Tibial artery (tissue), 4 donors: ENCODE results near the gene SYNE1.
A peak's percentile ranks its signal among the peaks of the same experiment; 100 is the strongest.

ENCODE experiments used
- DNase-seq, 2 donors: peaks; one replicate each; pipeline ENCODE4 v3.0.0-alpha.2; 2019
- H3K27ac ChIP-seq, 2 donors: fragments of 200-600 bp; sonication (generic) in 1 of 2; 1 replicate in 1 of 2; 2 replicates in 1 of 2; pipeline ENCODE4 v1.5.1; 2018 to 2019; ENCODE audit warnings: mild to moderate bottlenecking in 1 of 2
- H3K27me3 ChIP-seq, 2 donors: fragments of 200-600 bp; sonication (generic) in 1 of 2; one replicate each; pipeline versions ENCODE4 v1.5.1 to v1.6.0; 2016 to 2019
- H3K36me3 ChIP-seq, 3 donors: fragments of 200-600 bp; sonication (generic) in 2 of 3; one replicate each; pipeline ENCODE4 v1.5.1; 2016 to 2019; ENCODE audit warnings: mild to moderate bottlenecking in 2 of 3
- H3K4me1 ChIP-seq, 4 donors: fragments of 200-600 bp; sonication (generic) in 2 of 4; 1 replicate in 3 of 4; 2 replicates in 1 of 4; pipeline ENCODE4 v1.5.1; 2016 to 2019
- H3K4me3 ChIP-seq, 2 donors: fragments of 200-600 bp; sonication (generic) in 1 of 2; 1 replicate in 1 of 2; 2 replicates in 1 of 2; pipeline ENCODE4 v1.5.1; 2018 to 2019; ENCODE audit warnings: mild to moderate bottlenecking in 2 of 2
- H3K9me3 ChIP-seq, 3 donors: fragments of 200-600 bp; sonication (generic) in 1 of 3; one replicate each; pipeline ENCODE4 v1.5.1; 2016 to 2019
- intact Hi-C: fragments of 100-400 bp; cut with DNase I; formaldehyde crosslinking; loops from one replicate; pipeline ENCODE4 v1.15.0; 2023; ENCODE audit warnings: low total_unique reads
- TF ChIP-seq, protein P1 (sequence below), 2 experiments: fragments of 200-600 bp in 1 of 2; fragments of 450-650 bp in 1 of 2; IDR thresholded peaks; one replicate each; pipeline ENCODE4 v1.5.1; 2017 to 2019; ENCODE audit warnings: antibody characterized with exemption in 2 of 2, mild to moderate bottlenecking in 1 of 2, moderate library complexity in 1 of 2

The SYNE1 gene

DNA sequence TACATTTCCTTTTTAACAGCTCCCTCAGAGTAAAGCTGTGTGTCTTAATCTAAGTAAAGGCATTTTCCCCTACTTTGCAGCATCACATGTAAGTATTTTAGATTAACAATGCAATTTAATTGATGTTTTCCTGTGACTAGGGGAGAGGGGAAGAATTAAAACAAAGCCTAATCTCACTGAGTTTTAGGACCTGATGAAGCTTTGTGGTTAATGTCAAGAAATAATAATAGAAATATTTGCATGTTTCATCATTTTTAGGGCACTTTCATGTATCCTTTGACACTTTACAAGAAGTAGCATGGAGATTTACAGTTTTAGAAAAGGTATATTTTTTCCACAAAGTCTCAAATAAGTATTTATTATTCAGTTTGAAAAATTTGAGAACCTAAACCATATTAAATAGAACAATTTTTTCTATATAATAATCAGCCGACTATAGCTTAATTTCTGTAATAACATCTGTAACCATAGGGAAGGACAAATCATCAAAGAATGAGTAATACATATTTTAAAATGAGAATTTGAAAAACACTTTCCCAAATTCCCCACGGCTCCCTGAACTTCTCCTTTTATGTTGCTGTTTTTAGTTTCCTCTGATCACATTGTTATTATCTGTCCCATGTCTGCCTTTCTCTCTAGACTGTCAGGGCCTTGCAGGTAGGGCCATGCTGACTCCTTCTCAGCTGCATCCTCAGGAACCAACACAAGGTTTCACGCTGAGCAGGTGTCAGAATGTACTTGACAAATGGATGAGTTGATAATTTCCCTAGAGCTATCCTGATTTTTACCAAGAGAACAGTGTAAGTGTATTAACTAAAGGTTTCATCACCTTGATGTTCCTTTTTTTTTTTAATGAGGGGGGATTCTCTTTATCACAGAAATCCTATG, 338.1 kb downstream of the SYNE1 start:
- peak overlapping the region in 1 of 2 donors; percentile 28 for H3K27ac ChIP-seq
- H3K4me1 ChIP-seq: peaks cover 0 to 29% (median 8%) of the 10 kb centered on the region in 4 donors
- no peak overlapping the region for H3K4me3 ChIP-seq
- TF ChIP-seq, protein P1, sequence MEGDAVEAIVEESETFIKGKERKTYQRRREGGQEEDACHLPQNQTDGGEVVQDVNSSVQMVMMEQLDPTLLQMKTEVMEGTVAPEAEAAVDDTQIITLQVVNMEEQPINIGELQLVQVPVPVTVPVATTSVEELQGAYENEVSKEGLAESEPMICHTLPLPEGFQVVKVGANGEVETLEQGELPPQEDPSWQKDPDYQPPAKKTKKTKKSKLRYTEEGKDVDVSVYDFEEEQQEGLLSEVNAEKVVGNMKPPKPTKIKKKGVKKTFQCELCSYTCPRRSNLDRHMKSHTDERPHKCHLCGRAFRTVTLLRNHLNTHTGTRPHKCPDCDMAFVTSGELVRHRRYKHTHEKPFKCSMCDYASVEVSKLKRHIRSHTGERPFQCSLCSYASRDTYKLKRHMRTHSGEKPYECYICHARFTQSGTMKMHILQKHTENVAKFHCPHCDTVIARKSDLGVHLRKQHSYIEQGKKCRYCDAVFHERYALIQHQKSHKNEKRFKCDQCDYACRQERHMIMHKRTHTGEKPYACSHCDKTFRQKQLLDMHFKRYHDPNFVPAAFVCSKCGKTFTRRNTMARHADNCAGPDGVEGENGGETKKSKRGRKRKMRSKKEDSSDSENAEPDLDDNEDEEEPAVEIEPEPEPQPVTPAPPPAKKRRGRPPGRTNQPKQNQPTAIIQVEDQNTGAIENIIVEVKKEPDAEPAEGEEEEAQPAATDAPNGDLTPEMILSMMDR (IDR thresholded peaks at IDR 0.05): no peak
- no peaks in the 10 kb centered on the region for H3K9me3 ChIP-seq
- no peaks in the 10 kb centered on the region for H3K27me3 ChIP-seq
- DNase-seq: no peak
- intact Hi-C loops: no loop called here
- peaks cover 0 to 15% (median under 1%) of the 10 kb centered on the region in 3 donors for H3K36me3 ChIP-seq

DNA sequence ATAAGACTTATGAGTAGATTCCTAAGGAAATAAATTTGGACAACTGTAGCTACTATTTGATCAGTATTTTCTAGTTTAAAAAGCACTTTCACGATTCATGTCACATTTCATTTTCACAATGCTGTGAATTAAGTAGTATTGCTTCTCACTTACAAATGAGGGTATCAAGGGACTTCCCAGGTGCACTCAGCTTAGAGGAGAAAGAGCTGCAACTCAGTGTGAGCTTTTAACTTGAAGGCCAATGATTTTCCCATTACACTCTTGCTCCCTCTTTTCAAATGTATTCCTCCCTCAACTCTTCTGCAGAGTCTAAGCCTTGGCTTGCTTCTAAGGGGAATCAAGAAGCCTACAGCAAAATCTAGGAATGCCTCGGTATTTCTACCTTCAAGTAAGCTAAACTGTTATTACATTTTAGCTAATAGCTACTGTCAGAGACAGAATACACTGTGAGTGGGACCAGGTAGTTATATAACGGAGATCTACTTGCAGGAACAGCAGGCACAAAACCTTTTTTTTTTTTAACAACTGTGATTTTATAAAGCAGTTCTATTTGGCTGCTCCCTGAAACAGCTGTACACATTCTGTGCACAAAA, 339.0 kb downstream of the SYNE1 start:
- no peaks in the 10 kb centered on the region for H3K27me3 ChIP-seq
- no peak for DNase-seq
- TF ChIP-seq, protein P1 (IDR thresholded peaks at IDR 0.05): no peak
- H3K27ac ChIP-seq: no peak overlapping the region
- no peaks in the 10 kb centered on the region for H3K9me3 ChIP-seq
- H3K4me3 ChIP-seq: no peak overlapping the region
- H3K36me3 ChIP-seq: peaks cover 8 to 24% (median 10%) of the 10 kb centered on the region in 3 donors
- intact Hi-C loops: no loop called here
- H3K4me1 ChIP-seq: peaks cover 0 to 29% (median 8%) of the 10 kb centered on the region in 4 donors

DNA sequence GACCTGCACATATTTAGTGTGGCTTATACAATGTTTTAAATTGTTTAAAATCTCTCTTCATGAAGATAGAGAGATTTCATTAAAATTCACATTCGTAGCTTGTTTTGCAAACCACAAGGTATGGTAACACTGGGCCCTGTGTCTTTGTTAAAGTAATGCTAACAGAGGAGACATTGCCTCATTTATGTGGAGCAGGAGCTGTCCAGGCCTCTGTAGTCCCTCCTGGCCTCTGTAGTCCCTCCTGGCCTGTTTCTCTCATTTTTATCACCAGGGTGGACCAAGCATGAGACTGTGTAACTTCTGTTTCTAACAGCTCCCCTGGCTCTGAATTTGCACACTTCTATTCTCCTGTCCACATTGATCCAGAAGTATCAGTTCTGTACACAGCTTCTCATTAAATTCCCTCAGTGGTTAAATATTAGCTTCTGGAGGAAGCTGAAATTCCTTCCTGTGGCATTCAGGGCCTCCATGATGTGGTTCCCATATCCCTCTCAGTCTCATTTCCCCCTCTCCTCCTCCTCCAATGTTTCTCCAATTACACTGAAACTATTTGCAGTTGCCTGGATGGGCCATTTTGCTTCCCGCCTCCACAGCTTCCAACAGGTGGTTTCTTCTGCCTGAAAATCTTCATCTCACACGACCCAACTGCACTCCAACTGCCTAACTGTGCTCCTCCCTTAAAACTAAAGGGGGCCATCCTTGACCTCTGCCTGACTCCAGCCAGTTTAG, 340.4 kb downstream of the SYNE1 start:
- Histone ChIP-seq H3K36me3 (peaks cover 22 to 37% (median 23%) of the 10 kb centered on the region in 3 donors), H3K9me3 (no peaks in the 10 kb centered on the region), H3K27ac (peak overlapping the region in 1 of 2 donors; percentile 29), H3K27me3 (no peaks in the 10 kb centered on the region), H3K4me3 (no peak overlapping the region), H3K4me1 (peaks cover 0 to 28% (median 6%) of the 10 kb centered on the region in 4 donors)
- TF ChIP-seq, protein P1 (IDR thresholded peaks at IDR 0.05): no peak
- intact Hi-C loops: no loop called here
- DNase-seq: no peak

DNA sequence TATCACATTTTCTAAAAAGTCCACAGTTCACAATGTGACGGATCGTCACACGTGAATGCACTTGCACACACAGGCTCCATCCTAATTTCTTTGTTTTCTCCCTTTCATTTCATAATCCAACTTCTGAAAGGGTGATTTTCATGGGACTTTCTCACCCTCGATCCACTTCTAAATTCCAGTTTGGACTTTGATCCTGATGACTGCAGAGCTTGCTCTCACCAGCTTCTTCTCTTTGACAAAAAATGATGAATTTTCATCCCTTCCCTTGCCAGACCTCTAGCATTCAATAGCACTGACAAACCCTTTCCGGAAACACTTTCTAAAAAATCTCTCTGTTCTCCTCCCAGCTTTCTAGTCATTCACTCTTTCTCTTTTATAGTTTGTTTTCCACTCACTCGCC, 341.2 kb downstream of the SYNE1 start:
- H3K27ac ChIP-seq: peak overlapping the region in 1 of 2 donors; percentile 1
- H3K9me3 ChIP-seq: no peaks in the 10 kb centered on the region
- TF ChIP-seq, protein P1 (IDR thresholded peaks at IDR 0.05): no peak
- peaks cover 0 to 20% (median 5%) of the 10 kb centered on the region in 4 donors for H3K4me1 ChIP-seq
- H3K27me3 ChIP-seq: no peaks in the 10 kb centered on the region
- H3K4me3 ChIP-seq: no peak overlapping the region
- intact Hi-C loops: no loop called here
- peaks cover 28 to 43% (median 29%) of the 10 kb centered on the region in 3 donors for H3K36me3 ChIP-seq
- no peak for DNase-seq

DNA sequence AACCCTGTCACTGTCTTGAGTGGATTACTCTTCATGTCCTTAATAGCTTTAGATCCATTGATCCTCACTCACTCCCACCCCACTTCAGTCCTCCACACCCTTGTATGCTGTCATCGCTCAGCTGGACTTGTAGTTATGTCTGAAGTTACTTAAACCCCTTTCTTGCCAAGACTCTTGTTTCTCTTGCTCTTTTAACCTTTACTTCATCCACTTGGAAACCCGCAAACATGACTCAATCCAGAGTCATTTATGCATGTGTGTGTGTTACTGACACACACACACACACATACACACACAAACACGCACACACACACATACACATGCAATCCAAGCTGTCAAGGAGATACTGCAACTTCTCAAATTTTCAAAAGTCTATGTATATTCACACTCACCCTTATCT, 341.8 kb downstream of the SYNE1 start:
- peak in 1 of 2 donors; percentile 55 for DNase-seq
- H3K4me3 ChIP-seq: no peak overlapping the region
- TF ChIP-seq, protein P1 (IDR thresholded peaks at IDR 0.05): no peak
- no peaks in the 10 kb centered on the region for H3K27me3 ChIP-seq
- intact Hi-C loops: no loop called here
- peaks cover 0 to 14% (median 2%) of the 10 kb centered on the region in 4 donors for H3K4me1 ChIP-seq
- no peaks in the 10 kb centered on the region for H3K9me3 ChIP-seq
- peaks cover 33 to 47% (median 34%) of the 10 kb centered on the region in 3 donors for H3K36me3 ChIP-seq
- H3K27ac ChIP-seq: peak overlapping the region in 1 of 2 donors; percentile 1
